Measurements from ENCODE around the gene STK32B.

Gene STK32B

GRCh38 chr4:5134620-5135019 is 83.3 kb downstream of the STK32B start:
- no peaks in the 10 kb centered on the region for H3K27me3 ChIP-seq (ENCODE audit: insufficient read depth, low read depth, severe bottlenecking)
- peaks cover 4% of the 10 kb centered on the region for H3K9me3 ChIP-seq (ENCODE audit: severe bottlenecking)
- no peaks in the 10 kb centered on the region for H3K36me3 ChIP-seq
- no peak for DNase-seq
- H3K4me3 ChIP-seq (ENCODE audit: low read depth, low read length) = no peak overlapping the region
- no peak overlapping the region for H3K27ac ChIP-seq
- TF ChIP-seq, protein P1, sequence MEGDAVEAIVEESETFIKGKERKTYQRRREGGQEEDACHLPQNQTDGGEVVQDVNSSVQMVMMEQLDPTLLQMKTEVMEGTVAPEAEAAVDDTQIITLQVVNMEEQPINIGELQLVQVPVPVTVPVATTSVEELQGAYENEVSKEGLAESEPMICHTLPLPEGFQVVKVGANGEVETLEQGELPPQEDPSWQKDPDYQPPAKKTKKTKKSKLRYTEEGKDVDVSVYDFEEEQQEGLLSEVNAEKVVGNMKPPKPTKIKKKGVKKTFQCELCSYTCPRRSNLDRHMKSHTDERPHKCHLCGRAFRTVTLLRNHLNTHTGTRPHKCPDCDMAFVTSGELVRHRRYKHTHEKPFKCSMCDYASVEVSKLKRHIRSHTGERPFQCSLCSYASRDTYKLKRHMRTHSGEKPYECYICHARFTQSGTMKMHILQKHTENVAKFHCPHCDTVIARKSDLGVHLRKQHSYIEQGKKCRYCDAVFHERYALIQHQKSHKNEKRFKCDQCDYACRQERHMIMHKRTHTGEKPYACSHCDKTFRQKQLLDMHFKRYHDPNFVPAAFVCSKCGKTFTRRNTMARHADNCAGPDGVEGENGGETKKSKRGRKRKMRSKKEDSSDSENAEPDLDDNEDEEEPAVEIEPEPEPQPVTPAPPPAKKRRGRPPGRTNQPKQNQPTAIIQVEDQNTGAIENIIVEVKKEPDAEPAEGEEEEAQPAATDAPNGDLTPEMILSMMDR (IDR thresholded peaks at IDR 0.05; ENCODE audit: low read depth, low read length) = no peak

GRCh38 chr4:5137226-5137625 is 85.9 kb downstream of the STK32B start:
- Histone ChIP-seq H3K4me3 (ENCODE audit: low read depth, low read length) (no peak overlapping the region), H3K27ac (no peak overlapping the region), H3K9me3 (ENCODE audit: severe bottlenecking) (no peaks in the 10 kb centered on the region), H3K36me3 (no peaks in the 10 kb centered on the region), H3K27me3 (ENCODE audit: insufficient read depth, low read depth, severe bottlenecking) (no peaks in the 10 kb centered on the region)
- TF ChIP-seq, protein P1 (IDR thresholded peaks at IDR 0.05; ENCODE audit: low read depth, low read length) = no peak
- no peak for DNase-seq

DNA sequence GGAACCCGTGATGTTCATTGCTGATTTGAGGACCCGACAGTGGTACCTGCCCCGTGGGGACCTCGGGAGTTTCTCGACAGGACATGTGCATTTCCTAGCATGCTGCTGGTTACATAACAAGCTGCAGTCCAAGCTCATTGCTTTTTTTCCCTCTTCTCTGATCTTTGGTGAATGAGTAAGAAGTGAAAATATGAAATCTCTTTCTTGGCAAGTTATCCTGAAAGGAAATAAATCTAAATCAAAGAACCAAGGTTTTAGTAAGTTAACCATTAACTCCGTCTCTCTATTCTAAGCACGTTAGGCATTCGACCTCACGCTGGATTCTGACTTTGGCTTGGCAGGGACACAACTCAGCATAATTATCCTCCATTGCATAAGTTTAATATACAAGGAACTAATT is 86.6 kb downstream of the STK32B start:
- no peak for DNase-seq
- H3K4me3 ChIP-seq (ENCODE audit: low read depth, low read length) = no peak overlapping the region
- H3K9me3 ChIP-seq (ENCODE audit: severe bottlenecking) = no peaks in the 10 kb centered on the region
- no peaks in the 10 kb centered on the region for H3K27me3 ChIP-seq (ENCODE audit: insufficient read depth, low read depth, severe bottlenecking)
- TF ChIP-seq, protein P1 (IDR thresholded peaks at IDR 0.05; ENCODE audit: low read depth, low read length) = no peak
- no peak overlapping the region for H3K27ac ChIP-seq
- H3K36me3 ChIP-seq = no peaks in the 10 kb centered on the region

- H3K4me3 ChIP-seq (ENCODE audit: low read depth, low read length) = no peak overlapping the region
- H3K27me3 ChIP-seq (ENCODE audit: insufficient read depth, low read depth, severe bottlenecking) = no peaks in the 10 kb centered on the region
- H3K9me3 ChIP-seq (ENCODE audit: severe bottlenecking) = no peaks in the 10 kb centered on the region
- H3K36me3 ChIP-seq = no peaks in the 10 kb centered on the region
- TF ChIP-seq, protein P1 (IDR thresholded peaks at IDR 0.05; ENCODE audit: low read depth, low read length) = no peak
- DNase-seq = no peak
- H3K27ac ChIP-seq = no peak overlapping the region
Observed at GRCh38 chr4:5138389-5138788, 87.1 kb downstream of the STK32B start.

GRCh38 chr4:5139141-5139540 is 87.9 kb downstream of the STK32B start:
- H3K36me3 ChIP-seq = no peaks in the 10 kb centered on the region
- no peak overlapping the region for H3K27ac ChIP-seq
- no peak overlapping the region for H3K4me3 ChIP-seq (ENCODE audit: low read depth, low read length)
- DNase-seq = no peak
- H3K9me3 ChIP-seq (ENCODE audit: severe bottlenecking) = no peaks in the 10 kb centered on the region
- no peaks in the 10 kb centered on the region for H3K27me3 ChIP-seq (ENCODE audit: insufficient read depth, low read depth, severe bottlenecking)
- TF ChIP-seq, protein P1 (IDR thresholded peaks at IDR 0.05; ENCODE audit: low read depth, low read length) = no peak

- H3K9me3 ChIP-seq (ENCODE audit: severe bottlenecking) = no peaks in the 10 kb centered on the region
- H3K27ac ChIP-seq = no peak overlapping the region
- TF ChIP-seq, protein P1 (IDR thresholded peaks at IDR 0.05; ENCODE audit: low read depth, low read length) = no peak
- H3K36me3 ChIP-seq = no peaks in the 10 kb centered on the region
- no peak for DNase-seq
- H3K27me3 ChIP-seq (ENCODE audit: insufficient read depth, low read depth, severe bottlenecking) = no peaks in the 10 kb centered on the region
- no peak overlapping the region for H3K4me3 ChIP-seq (ENCODE audit: low read depth, low read length)
Observed at GRCh38 chr4:5141802-5142201, 90.5 kb downstream of the STK32B start.
